Measurements from ENCODE around the gene RASSF10. TPM values are rescaled to one million over a fixed set of nuclear protein-coding genes. Genes with fewer than 3 reads are reported as not detected.

Gene RASSF10
- 2.4 and 3.9 TPM in 2 replicates for polyA plus RNA-seq (2011; rRNA removed)
- 3.0 and 3.7 TPM in 2 replicates for polyA plus RNA-seq (2012; cell fraction: cytosol; rRNA removed)
- 3.5 and 4.8 TPM in 2 replicates for polyA plus RNA-seq (2012; cell fraction: nucleus; rRNA removed)
- 9.7 to 12.5 TPM (median 10.3 TPM) in 3 replicates for polyA plus RNA-seq (2017; fragmentation: RNase III; extraction: RNeasy Plus Mini Kit Qiagen cat#74134 plus additional on column Dnase treatment)
- polyA minus RNA-seq (2011; rRNA and poly(A)+ RNA removed): 2.6 and 3.2 TPM in 2 replicates

- Histone ChIP-seq H3K4me2 (peak within 1 kb of the TSS; percentile 87), H3K27ac (peak within 1 kb of the TSS; percentile 65 to 90), H3K4me1 (peaks cover 48% of the 10 kb centered on the region), H3K9me3 (no peaks in the 10 kb centered on the region), H3K4me3 (peak within 1 kb of the TSS; percentile 66)
- FAIRE-seq (no peak), DNase-seq (ENCODE audit: low read depth in 1 of 2, low spot score in 1 of 2) (peak; percentile 89 to 96), ATAC-seq (peak; percentile 95 to 98)
- ChIA-PET CTCF (interaction anchor here (0.9 to 4.3 kb wide), 14 partner anchors 10 to 632 kb away, joined by 3 to 25 read pairs (median 4); partner anchors contain the start of gene PARVA), POLR2A (interaction anchor here (0.6 to 2.5 kb wide), 29 partner anchors 14 to 720 kb away, joined by 3 to 11 read pairs (median 4); no protein-coding TSS in a partner anchor)
- 45% methylated on average over 33 of the region's 68 CpGs for WGBS (ENCODE audit: missing lambda C conversion rate)
- TF ChIP-seq CEBPB (IDR thresholded peaks at IDR 0.05): no peak
- no peak for TF ChIP-seq TFCP2L1 (CRISPR knock-in tag; IDR thresholded peaks at IDR 0.05)
- TF ChIP-seq, protein P1, sequence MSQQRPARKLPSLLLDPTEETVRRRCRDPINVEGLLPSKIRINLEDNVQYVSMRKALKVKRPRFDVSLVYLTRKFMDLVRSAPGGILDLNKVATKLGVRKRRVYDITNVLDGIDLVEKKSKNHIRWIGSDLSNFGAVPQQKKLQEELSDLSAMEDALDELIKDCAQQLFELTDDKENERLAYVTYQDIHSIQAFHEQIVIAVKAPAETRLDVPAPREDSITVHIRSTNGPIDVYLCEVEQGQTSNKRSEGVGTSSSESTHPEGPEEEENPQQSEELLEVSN (IDR thresholded peaks at IDR 0.05; ENCODE audit: borderline replicate concordance, low read depth): peak; percentile 48; the same call in 1 of the 2 replicates
- peak; percentile 97 for TF ChIP-seq POLR2A (IDR thresholded peaks at IDR 0.05; ENCODE audit: low read length)
- TF ChIP-seq, protein P2, sequence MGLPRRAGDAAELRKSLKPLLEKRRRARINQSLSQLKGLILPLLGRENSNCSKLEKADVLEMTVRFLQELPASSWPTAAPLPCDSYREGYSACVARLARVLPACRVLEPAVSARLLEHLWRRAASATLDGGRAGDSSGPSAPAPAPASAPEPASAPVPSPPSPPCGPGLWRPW (IDR thresholded peaks at IDR 0.05): no peak
- peak; percentile 80 for TF ChIP-seq MAX (IDR thresholded peaks at IDR 0.05)
- TF ChIP-seq HOXA7 (CRISPR knock-in tag; IDR thresholded peaks at IDR 0.05): no peak
- TF ChIP-seq, protein P3, sequence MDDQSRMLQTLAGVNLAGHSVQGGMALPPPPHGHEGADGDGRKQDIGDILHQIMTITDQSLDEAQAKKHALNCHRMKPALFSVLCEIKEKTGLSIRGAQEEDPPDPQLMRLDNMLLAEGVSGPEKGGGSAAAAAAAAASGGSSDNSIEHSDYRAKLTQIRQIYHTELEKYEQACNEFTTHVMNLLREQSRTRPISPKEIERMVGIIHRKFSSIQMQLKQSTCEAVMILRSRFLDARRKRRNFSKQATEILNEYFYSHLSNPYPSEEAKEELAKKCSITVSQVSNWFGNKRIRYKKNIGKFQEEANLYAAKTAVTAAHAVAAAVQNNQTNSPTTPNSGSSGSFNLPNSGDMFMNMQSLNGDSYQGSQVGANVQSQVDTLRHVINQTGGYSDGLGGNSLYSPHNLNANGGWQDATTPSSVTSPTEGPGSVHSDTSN (IDR thresholded peaks at IDR 0.05): no peak
- no peak for TF ChIP-seq EHF (CRISPR knock-in tag; IDR thresholded peaks at IDR 0.05)
- no peak for TF ChIP-seq RFX5 (IDR thresholded peaks at IDR 0.05)
- TF ChIP-seq ZC3H11A (IDR thresholded peaks at IDR 0.05): no peak
- TF ChIP-seq CBX8 (IDR thresholded peaks at IDR 0.05): no peak
- TF ChIP-seq, protein P4, sequence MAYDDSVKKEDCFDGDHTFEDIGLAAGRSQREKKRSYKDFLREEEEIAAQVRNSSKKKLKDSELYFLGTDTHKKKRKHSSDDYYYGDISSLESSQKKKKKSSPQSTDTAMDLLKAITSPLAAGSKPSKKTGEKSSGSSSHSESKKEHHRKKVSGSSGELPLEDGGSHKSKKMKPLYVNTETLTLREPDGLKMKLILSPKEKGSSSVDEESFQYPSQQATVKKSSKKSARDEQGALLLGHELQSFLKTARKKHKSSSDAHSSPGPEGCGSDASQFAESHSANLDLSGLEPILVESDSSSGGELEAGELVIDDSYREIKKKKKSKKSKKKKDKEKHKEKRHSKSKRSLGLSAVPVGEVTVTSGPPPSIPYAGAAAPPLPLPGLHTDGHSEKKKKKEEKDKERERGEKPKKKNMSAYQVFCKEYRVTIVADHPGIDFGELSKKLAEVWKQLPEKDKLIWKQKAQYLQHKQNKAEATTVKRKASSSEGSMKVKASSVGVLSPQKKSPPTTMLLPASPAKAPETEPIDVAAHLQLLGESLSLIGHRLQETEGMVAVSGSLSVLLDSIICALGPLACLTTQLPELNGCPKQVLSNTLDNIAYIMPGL (CRISPR knock-in tag; IDR thresholded peaks at IDR 0.05; ENCODE audit: borderline replicate concordance): no peak
- TF ChIP-seq EP300 (IDR thresholded peaks at IDR 0.05): no peak
- no peak for TF ChIP-seq HEYL (CRISPR knock-in tag; IDR thresholded peaks at IDR 0.05)
- no peak for TF ChIP-seq GATA3 (IDR thresholded peaks at IDR 0.05; ENCODE audit: borderline replicate concordance)
- no peak for TF ChIP-seq SMC3 (IDR thresholded peaks at IDR 0.05)
- no peak for TF ChIP-seq ZFP36 (IDR thresholded peaks at IDR 0.05; ENCODE audit: borderline replicate concordance, partially characterized antibody)
- no peak for TF ChIP-seq CBX2 (IDR thresholded peaks at IDR 0.05; ENCODE audit: borderline replicate concordance, low read depth)
- TF ChIP-seq POLR2AphosphoS2 (conservative IDR thresholded peaks at IDR 0.05; ENCODE audit: low read length): no peak
- TF ChIP-seq, protein P5, sequence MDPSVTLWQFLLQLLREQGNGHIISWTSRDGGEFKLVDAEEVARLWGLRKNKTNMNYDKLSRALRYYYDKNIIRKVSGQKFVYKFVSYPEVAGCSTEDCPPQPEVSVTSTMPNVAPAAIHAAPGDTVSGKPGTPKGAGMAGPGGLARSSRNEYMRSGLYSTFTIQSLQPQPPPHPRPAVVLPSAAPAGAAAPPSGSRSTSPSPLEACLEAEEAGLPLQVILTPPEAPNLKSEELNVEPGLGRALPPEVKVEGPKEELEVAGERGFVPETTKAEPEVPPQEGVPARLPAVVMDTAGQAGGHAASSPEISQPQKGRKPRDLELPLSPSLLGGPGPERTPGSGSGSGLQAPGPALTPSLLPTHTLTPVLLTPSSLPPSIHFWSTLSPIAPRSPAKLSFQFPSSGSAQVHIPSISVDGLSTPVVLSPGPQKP (IDR thresholded peaks at IDR 0.05; ENCODE audit: low read depth, low read length): no peak
- TF ChIP-seq BHLHE40 (IDR thresholded peaks at IDR 0.05; ENCODE audit: low read depth, low read length): no peak
- no peak for TF ChIP-seq KDM1A (IDR thresholded peaks at IDR 0.05; ENCODE audit: low read depth)
- TF ChIP-seq BCL3 (IDR thresholded peaks at IDR 0.05): peak; percentile 47; the same call in 1 of the 3 replicates
- no peak for TF ChIP-seq ESRRA (IDR thresholded peaks at IDR 0.05; ENCODE audit: borderline replicate concordance, low read length)
- 0 out of 2 replicates have a peak, but pooled peaks have one; percentile 23 for TF ChIP-seq MYC (IDR thresholded peaks at IDR 0.05; ENCODE audit: borderline replicate concordance, low read length)
- no peak; the same call in 1 of the 2 replicates for TF ChIP-seq HDAC2 (IDR thresholded peaks at IDR 0.05)
- TF ChIP-seq MAZ (IDR thresholded peaks at IDR 0.05; ENCODE audit: borderline replicate concordance, low read depth, low read length): no peak
- 0 out of 5 replicates have a peak, but pooled peaks of 1 of the 2 experiments have one; percentile 8 for TF ChIP-seq RAD21 (conservative IDR thresholded peaks at IDR 0.05 in 1 of 2, IDR thresholded peaks at IDR 0.05 in 1 of 2)
- TF ChIP-seq FOXS1 (CRISPR knock-in tag; IDR thresholded peaks at IDR 0.05): no peak
- TF ChIP-seq SREBF2 (IDR thresholded peaks at IDR 0.05): no peak
- peak; percentile 50; the same call in 1 of the 2 replicates for TF ChIP-seq USF2 (IDR thresholded peaks at IDR 0.05)
- peak; percentile 22 to 54; a peak in 3 of 5 replicates for TF ChIP-seq JUN (IDR thresholded peaks at IDR 0.05)
These were observed at the start of gene RASSF10 for GRCh38 chr11:13008625-13009475. Gene RASSF10 (plus strand): TSS chr11:13009316. CDS start chr11:13009577, 261 bp downstream.

All from A549 (cell line).